ENCODE data around the gene DEK. TPM values are rescaled to one million over a fixed set of nuclear protein-coding genes. Genes with fewer than 3 reads are reported as not detected.

Gene DEK
- total RNA-seq, 1 experiment from 2014 or later = 108 TPM

- Histone ChIP-seq H3K9me3 (ENCODE audit: control insufficient read depth in 1 of 2, insufficient read depth in 1 of 2, low read depth in 1 of 2, low read length in 2 of 2) (no peaks in the 10 kb centered on the region), H3K4me2 (ENCODE audit: low read length) (peak overlapping the region; percentile 81), H3K79me2 (ENCODE audit: insufficient read depth, low read length) (peaks cover 62% of the 10 kb centered on the region), H4K20me1 (ENCODE audit: insufficient read depth) (peaks cover 21% of the 10 kb centered on the region; the same call in 1 of the 2 replicates), H3K36me3 (ENCODE audit: control insufficient read depth in 1 of 2, insufficient read depth in 2 of 2, low read length in 2 of 2) (peaks cover 5 to 21% of the 10 kb centered on the region in 2 experiments; a peak in 3 of 4 replicates), H2AFZ (ENCODE audit: low read depth, low read length, poor library complexity, severe bottlenecking) (no peak overlapping the region), H3K27me3 (ENCODE audit: insufficient read depth, low read length) (no peaks in the 10 kb centered on the region), H3K4me3 (replicated peaks in 1 of 2; ENCODE audit: low read depth in 1 of 2, low read length in 2 of 2) (peak overlapping the region; percentile 79 to 91), H3K9ac (ENCODE audit: low read length) (peak overlapping the region; percentile 99), H3K27ac (ENCODE audit: low read depth, low read length) (peak overlapping the region; percentile 85), H3K9me2 (ENCODE audit: insufficient read depth) (no peaks in the 10 kb centered on the region), H3K4me1 (ENCODE audit: control insufficient read depth in 1 of 2, insufficient read depth in 2 of 2, low read length in 2 of 2) (peaks cover 21 to 47% of the 10 kb centered on the region in 2 experiments)
- DNase-seq (ENCODE audit: low read depth, low spot score) = no peak
- ChIA-PET POLR2A (no interaction called here), RAD21 (ENCODE audit: low non-redundant PET in 1 of 2, low total read pairs in 2 of 2, uncharacterized antibody in 2 of 2, unreplicated experiment in 2 of 2) (no interaction called here), CTCF (no interaction called here)
- ATAC-seq = no peak
- BruUV-seq (replicated peaks) = no TSS peak
- TF ChIP-seq POLR2AphosphoS5 (IDR thresholded peaks at IDR 0.05; ENCODE audit: low read depth, low read length) = 0 out of 2 replicates have a peak, but pooled peaks have one; percentile 10
- no peak for TF ChIP-seq RAD21 (IDR thresholded peaks at IDR 0.05; ENCODE audit: low read depth)
- TF ChIP-seq FOSL1 (IDR thresholded peaks at IDR 0.05; ENCODE audit: low read depth) = no peak
- intact Hi-C loops (cut with micrococcal nuclease) = no loop called here
These were observed 1.5 kb downstream of the DEK start for GRCh38 chr6:18262702-18263417.

DNA sequence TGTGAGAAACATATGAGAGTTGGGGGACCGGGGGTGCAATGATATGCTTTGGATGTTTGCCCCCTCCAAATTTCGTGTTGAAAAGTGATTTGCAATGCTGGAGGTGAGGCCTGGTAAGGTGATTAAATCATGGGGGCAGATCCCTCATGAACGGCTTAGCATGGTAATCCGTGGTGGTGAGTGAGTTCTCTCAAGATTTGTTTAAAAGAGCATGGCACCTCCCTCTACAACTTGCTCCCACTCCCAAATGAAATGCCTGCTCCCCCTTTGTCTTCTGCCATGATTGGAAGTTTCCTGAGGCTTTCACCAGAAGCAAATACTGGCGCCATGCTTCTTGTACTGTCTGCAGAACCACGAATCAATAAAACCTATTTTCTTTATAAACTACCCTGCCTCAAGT lies 2.5 kb downstream of the DEK start:
- Histone ChIP-seq H3K4me1 (ENCODE audit: control insufficient read depth in 1 of 2, insufficient read depth in 2 of 2, low read length in 2 of 2) (peaks cover 21 to 47% of the 10 kb centered on the region in 2 experiments), H3K36me3 (ENCODE audit: control insufficient read depth in 1 of 2, insufficient read depth in 2 of 2, low read length in 2 of 2) (peaks cover 15 to 31% of the 10 kb centered on the region in 2 experiments; a peak in 3 of 4 replicates), H3K4me3 (replicated peaks in 1 of 2; ENCODE audit: low read depth in 1 of 2, low read length in 2 of 2) (peak overlapping the region in 1 of 2 experiments; percentile 91; a peak in 1 of 4 replicates), H3K9me3 (ENCODE audit: control insufficient read depth in 1 of 2, insufficient read depth in 1 of 2, low read depth in 1 of 2, low read length in 2 of 2) (no peaks in the 10 kb centered on the region), H3K4me2 (ENCODE audit: low read length) (peak overlapping the region; percentile 81), H4K20me1 (ENCODE audit: insufficient read depth) (peaks cover 23% of the 10 kb centered on the region; the same call in 1 of the 2 replicates), H2AFZ (ENCODE audit: low read depth, low read length, poor library complexity, severe bottlenecking) (no peak overlapping the region), H3K27ac (ENCODE audit: low read depth, low read length) (no peak overlapping the region), H3K9ac (ENCODE audit: low read length) (peak overlapping the region; percentile 99; the same call in 1 of the 2 replicates), H3K9me2 (ENCODE audit: insufficient read depth) (no peaks in the 10 kb centered on the region), H3K79me2 (ENCODE audit: insufficient read depth, low read length) (peaks cover 72% of the 10 kb centered on the region), H3K27me3 (ENCODE audit: insufficient read depth, low read length) (no peaks in the 10 kb centered on the region)
- intact Hi-C loops (cut with micrococcal nuclease) = no loop called here
- ATAC-seq = no peak
- TF ChIP-seq FOSL1 (IDR thresholded peaks at IDR 0.05; ENCODE audit: low read depth) (no peak), SRF (IDR thresholded peaks at IDR 0.05; ENCODE audit: low read depth) (no peak)
- BruUV-seq (replicated peaks) = no TSS peak
- POLR2A ChIA-PET = no interaction called here
- CTCF ChIA-PET = no interaction called here
- RAD21 ChIA-PET (ENCODE audit: low non-redundant PET in 1 of 2, low total read pairs in 2 of 2, uncharacterized antibody in 2 of 2, unreplicated experiment in 2 of 2) = no interaction called here
- no peak for DNase-seq (ENCODE audit: low read depth, low spot score)

Data from HCT116 (cell line).